Prostate gland (tissue), 2 donors: Measurements from ENCODE around the gene CRTC3. TPM values are rescaled to one million over a fixed set of nuclear protein-coding genes. Genes with fewer than 3 reads are reported as not detected.
A peak's percentile ranks its signal among the peaks of the same experiment; 100 is the strongest.

Source experiments
- DNase-seq: peaks from one replicate; pipeline ENCODE4 v3.0.0-alpha.2; 2019; ENCODE audit warnings: low spot score
- H3K27ac ChIP-seq, 2 donors: fragments of 200-600 bp; sonication (generic); 2 replicates each; pipeline ENCODE4 v1.5.1; 2017 to 2019
- H3K27me3 ChIP-seq: fragments of 200-600 bp; sonication (generic); replicated peaks from 2 replicates; pipeline ENCODE4 v1.5.1; 2019; ENCODE audit not compliant: insufficient read depth
- H3K36me3 ChIP-seq, 2 donors: fragments of 200-600 bp; sonication (generic); 1 replicate in 1 of 2; 2 replicates in 1 of 2; pipeline versions ENCODE4 v1.5.1 to v1.8.1; 2017 to 2019
- H3K4me1 ChIP-seq: fragments of 200-600 bp; sonication (generic); replicated peaks from 2 replicates; pipeline ENCODE4 v1.5.1; 2019
- H3K4me3 ChIP-seq, 2 donors: fragments of 200-600 bp; sonication (generic); 2 replicates each; pipeline ENCODE4 v1.5.1; 2017 to 2019
- H3K9me3 ChIP-seq: fragments of 200-600 bp; sonication (generic); 2 replicates; pipeline ENCODE4 v1.5.1; 2017
- CTCF ChIP-seq, 4 experiments: fragments of 200-600 bp in 2 of 4; fragments of 450-650 bp in 2 of 4; sonication (generic) in 2 of 4; IDR thresholded peaks; 1 replicate in 3 of 4; 2 replicates in 1 of 4; pipeline ENCODE4 v1.5.1; 2016 to 2019; ENCODE audit warnings: antibody characterized with exemption in 4 of 4, mild to moderate bottlenecking in 2 of 4, moderate library complexity in 2 of 4
- POLR2A ChIP-seq: fragments of 450-650 bp; IDR thresholded peaks from one replicate; pipeline ENCODE4 v1.6.1; 2016; ENCODE audit warnings: antibody characterized with exemption, mild to moderate bottlenecking
- POLR2AphosphoS5 ChIP-seq: sonication (generic); formaldehyde crosslinking; IDR thresholded peaks from one replicate; pipeline ENCODE4 v1.6.1; 2017; ENCODE audit warnings: antibody characterized with exemption
- WGBS: methylation state at CpG from one replicate; pipeline ENCODE4 v1.1.5; 2018; 5-methylcytosine and 5-hydroxymethylcytosine counted together
- intact Hi-C: fragments of 100-400 bp; cut with DNase I; formaldehyde crosslinking; loops from one replicate; pipeline ENCODE4 v1.14.2; 2022
- total RNA-seq, 2 donors: library from RNA; depleted of rRNA; stranded (reverse); fragments of >200 nt; gene quantifications; one replicate each; pipeline ENCODE4 v1.1.0, GENCODE V29; 2016

CRTC3 gene
- total RNA-seq, 2 donors from 2014 or later = 26.6 to 87.8 TPM

DNA sequence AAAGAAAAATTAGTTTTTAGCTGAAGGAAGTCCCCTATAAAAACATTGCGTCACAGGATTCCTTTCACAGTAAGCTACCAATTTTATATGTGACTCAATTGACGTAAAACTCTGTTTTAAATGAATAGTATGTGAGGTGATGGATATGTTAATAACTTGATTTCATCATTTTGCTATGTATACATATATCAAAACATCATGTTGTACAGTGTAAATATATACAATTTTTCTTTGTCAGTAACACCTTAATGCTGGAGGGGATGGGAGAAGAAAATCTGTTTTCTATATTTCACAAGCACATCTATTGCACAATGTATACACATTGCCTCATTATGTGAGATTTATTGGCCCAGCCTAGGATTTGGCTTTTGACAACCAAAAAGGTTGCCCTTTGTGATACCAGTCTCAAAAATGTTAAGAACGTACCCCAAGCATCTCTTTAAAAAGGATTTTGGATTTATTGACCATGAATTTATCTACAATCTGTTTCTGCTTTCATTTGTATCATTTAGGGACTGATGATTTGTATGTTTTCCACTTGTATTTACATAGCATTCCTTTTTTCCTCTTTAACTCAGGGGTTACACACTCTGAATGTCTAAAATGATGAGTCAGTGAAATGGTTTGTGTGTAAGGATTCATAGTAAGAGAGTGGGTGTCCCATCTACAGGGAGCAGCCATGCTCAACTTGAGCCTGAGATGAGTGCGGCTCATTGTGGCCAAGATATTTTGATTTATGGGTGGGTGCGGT is 62.6 kb downstream of the CRTC3 start:
- H3K27ac ChIP-seq = peak overlapping the region in 1 of 2 donors; percentile 67
- TF ChIP-seq POLR2AphosphoS5 (peak; percentile 79), POLR2A (no peak)
- no peaks in the 10 kb centered on the region for H3K36me3 ChIP-seq
- no peak for DNase-seq
- peaks cover 13% of the 10 kb centered on the region for H3K4me1 ChIP-seq
- intact Hi-C loops = no loop called here
- H3K4me3 ChIP-seq = no peak overlapping the region
- WGBS = 51% methylated on average over 5 of the region's 5 CpGs
- no peaks in the 10 kb centered on the region for H3K27me3 ChIP-seq
- no peaks in the 10 kb centered on the region for H3K9me3 ChIP-seq

DNA sequence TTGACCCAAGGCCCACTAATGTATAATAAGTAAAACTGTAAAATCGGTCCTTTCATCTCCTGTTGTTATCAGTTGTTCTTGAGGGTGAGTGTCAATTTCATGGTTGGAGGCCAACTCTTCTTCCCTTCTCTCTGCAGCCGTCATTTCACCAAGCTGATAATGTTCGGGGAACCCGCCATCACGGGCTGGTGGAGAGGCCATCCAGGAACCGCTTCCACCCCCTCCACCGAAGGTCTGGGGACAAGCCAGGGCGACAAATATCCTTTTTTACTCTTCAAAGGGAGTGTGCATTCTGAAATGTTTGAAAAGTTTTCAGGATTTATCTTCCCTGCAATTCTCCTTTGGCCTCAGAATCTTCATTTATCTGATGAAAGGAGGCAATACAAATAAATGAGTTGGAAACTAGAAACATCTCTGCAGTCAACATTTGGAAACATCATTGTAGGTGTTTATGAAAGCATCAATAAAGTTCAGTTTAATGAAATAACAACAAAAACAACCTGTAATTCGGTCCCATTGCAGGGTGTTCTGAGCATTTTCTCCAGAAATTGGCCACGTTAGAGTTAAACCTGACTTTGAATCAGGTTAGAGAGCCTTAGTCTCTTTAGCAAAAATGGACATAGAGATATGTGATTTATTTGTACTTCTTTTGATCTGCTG is 63.9 kb downstream of the CRTC3 start:
- H3K36me3 ChIP-seq = no peaks in the 10 kb centered on the region
- H3K27me3 ChIP-seq = no peaks in the 10 kb centered on the region
- H3K27ac ChIP-seq = peak overlapping the region; percentile 67 to 77
- TF ChIP-seq POLR2A = no peak
- no peak for TF ChIP-seq POLR2AphosphoS5
- no peak for TF ChIP-seq CTCF (IDR thresholded peaks at IDR 0.05)
- no peak for DNase-seq
- 36% methylated on average over 10 of the region's 10 CpGs for WGBS
- peaks cover 13% of the 10 kb centered on the region for H3K4me1 ChIP-seq
- no peaks in the 10 kb centered on the region for H3K9me3 ChIP-seq
- H3K4me3 ChIP-seq = no peak overlapping the region
- intact Hi-C loops = no loop called here

DNA sequence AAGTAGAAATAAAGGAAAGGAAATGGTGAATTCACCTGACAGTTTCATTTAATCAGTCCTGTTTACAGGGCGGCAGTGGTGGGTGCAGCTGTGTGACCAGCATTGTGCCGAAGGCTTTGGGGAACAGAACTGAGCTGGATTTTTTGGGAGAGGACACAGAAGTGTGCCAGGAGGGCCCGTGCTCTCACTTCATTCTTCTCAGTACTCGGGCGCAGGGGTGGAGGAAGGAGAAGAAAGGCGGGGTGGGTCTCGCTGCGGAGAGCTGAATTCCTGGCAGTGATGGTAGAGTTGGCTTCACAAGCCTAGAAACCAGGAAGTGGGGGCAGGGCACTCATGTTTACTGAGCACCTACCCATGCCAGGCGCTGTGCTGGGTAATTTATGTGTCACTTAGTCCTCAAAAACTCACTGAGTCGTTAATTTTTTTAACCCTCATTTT is 64.6 kb downstream of the CRTC3 start:
- intact Hi-C loops = no loop called here
- peaks cover 13% of the 10 kb centered on the region for H3K4me1 ChIP-seq
- TF ChIP-seq POLR2A (peak; percentile 24), POLR2AphosphoS5 (peak; percentile 91), CTCF (IDR thresholded peaks at IDR 0.05) (no peak)
- H3K36me3 ChIP-seq = no peaks in the 10 kb centered on the region
- WGBS = 10% methylated on average over 10 of the region's 10 CpGs
- no peak overlapping the region for H3K4me3 ChIP-seq
- no peaks in the 10 kb centered on the region for H3K9me3 ChIP-seq
- peak; percentile 96 for DNase-seq
- H3K27me3 ChIP-seq = no peaks in the 10 kb centered on the region
- H3K27ac ChIP-seq = peak overlapping the region; percentile 67 to 77

- no peak for TF ChIP-seq CTCF (IDR thresholded peaks at IDR 0.05)
- no peak for TF ChIP-seq POLR2AphosphoS5
- TF ChIP-seq POLR2A = no peak
- H3K36me3 ChIP-seq = no peaks in the 10 kb centered on the region
- H3K9me3 ChIP-seq = no peaks in the 10 kb centered on the region
- H3K4me3 ChIP-seq = no peak overlapping the region
- H3K4me1 ChIP-seq = peaks cover 13% of the 10 kb centered on the region
- H3K27ac ChIP-seq = no peak overlapping the region
- no peak for DNase-seq
- no peaks in the 10 kb centered on the region for H3K27me3 ChIP-seq
- WGBS = 82% methylated on average over 7 of the region's 7 CpGs
- intact Hi-C loops = loop anchor here (5.0 kb wide), 1 partner anchor 38 kb away; no protein-coding TSS in a partner anchor
These were observed 66.0 kb downstream of the CRTC3 start for GRCh38 chr15:90595763-90596155.

GRCh38 chr15:90596943-90597342 is 67.2 kb downstream of the CRTC3 start:
- H3K36me3 ChIP-seq = no peaks in the 10 kb centered on the region
- TF ChIP-seq CTCF (IDR thresholded peaks at IDR 0.05) = no peak
- TF ChIP-seq POLR2A = no peak
- no peak for TF ChIP-seq POLR2AphosphoS5
- intact Hi-C loops = loop anchor here (5.0 kb wide), 1 partner anchor 40 kb away; no protein-coding TSS in a partner anchor
- 47% methylated on average over 6 of the region's 6 CpGs for WGBS
- DNase-seq = no peak
- peak overlapping the region; percentile 7 to 19 for H3K27ac ChIP-seq
- peaks cover 13% of the 10 kb centered on the region for H3K4me1 ChIP-seq
- no peaks in the 10 kb centered on the region for H3K27me3 ChIP-seq
- H3K4me3 ChIP-seq = no peak overlapping the region
- no peaks in the 10 kb centered on the region for H3K9me3 ChIP-seq
